GM23338 (cell line): ENCODE results near the gene MAGOH. TPM values are rescaled to one million over a fixed set of nuclear protein-coding genes. Genes with fewer than 3 reads are reported as not detected.

Source experiments
- ATAC-seq: fragments of 200-7000 bp; cut with Tn5 transposase; 3 replicates; pipeline ENCODE4 v1.9.1; 2020
- DNase-seq: peaks from one replicate; pipeline ENCODE4 v3.0.0-alpha.2; 2015; ENCODE audit warnings: low spot score
- H2AFZ ChIP-seq: fragments of 200-600 bp; sonication (generic); 2 replicates; pipeline ENCODE4 v1.8.0; 2016; ENCODE audit warnings: antibody characterized with exemption, mild to moderate bottlenecking, moderate library complexity
- H3F3A ChIP-seq: fragments of 200-600 bp; sonication (generic); replicated peaks from 2 replicates; pipeline ENCODE4 v1.8.0; 2017; ENCODE audit warnings: antibody characterized with exemption, mixed run types, low read depth
- H3K27ac ChIP-seq: fragments of 200-600 bp; sonication (generic); 2 replicates; pipeline ENCODE4 v1.6.1; 2016; ENCODE audit warnings: low read depth
- H3K27me3 ChIP-seq: fragments of 200-600 bp; sonication (generic); 2 replicates; pipeline ENCODE4 v1.8.0; 2016; ENCODE audit warnings: mild to moderate bottlenecking, mixed run types, moderate library complexity; ENCODE audit not compliant: insufficient read depth
- H3K36me3 ChIP-seq: fragments of 200-600 bp; sonication (generic); 2 replicates; pipeline ENCODE4 v1.8.0; 2016; ENCODE audit warnings: mild to moderate bottlenecking; ENCODE audit not compliant: insufficient read depth
- H3K4me1 ChIP-seq: fragments of 200-600 bp; sonication (generic); 2 replicates; pipeline ENCODE4 v1.8.0; 2016; ENCODE audit warnings: mild to moderate bottlenecking, moderate library complexity; ENCODE audit not compliant: insufficient read depth
- H3K4me2 ChIP-seq: fragments of 200-600 bp; sonication (generic); 2 replicates; pipeline ENCODE4 v1.7.1; 2017; ENCODE audit warnings: mixed run types
- H3K4me3 ChIP-seq: fragments of 200-600 bp; sonication (generic); 2 replicates; pipeline ENCODE4 v1.6.1; 2016; ENCODE audit warnings: mixed run types
- H3K79me2 ChIP-seq: fragments of 200-600 bp; sonication (generic); replicated peaks from 2 replicates; pipeline ENCODE4 v1.8.0; 2017; ENCODE audit warnings: mild to moderate bottlenecking; ENCODE audit not compliant: insufficient read depth
- H3K9me2 ChIP-seq: fragments of 200-600 bp; sonication (generic); 2 replicates; pipeline ENCODE4 v1.8.0; 2017; ENCODE audit not compliant: insufficient read depth
- H4K20me1 ChIP-seq: fragments of 200-600 bp; sonication (generic); replicated peaks from 2 replicates; pipeline ENCODE4 v1.8.0; 2017; ENCODE audit warnings: mild to moderate bottlenecking; ENCODE audit not compliant: insufficient read depth
- H3K27ac Mint-ChIP-seq: 2 replicates; pipeline ENCODE4 v1.8.0; 2020; ENCODE audit warnings: inconsistent platforms, mild to moderate bottlenecking, moderate library complexity, mixed read lengths
- H3K27me3 Mint-ChIP-seq: 3 replicates; pipeline ENCODE4 v1.8.0; 2022; ENCODE audit warnings: low read depth, mild to moderate bottlenecking, moderate library complexity, mixed read lengths, inconsistent platforms; ENCODE audit not compliant: insufficient read depth, poor library complexity
- H3K36me3 Mint-ChIP-seq: 3 replicates; pipeline ENCODE4 v1.8.0; 2021; ENCODE audit warnings: low read depth, mild to moderate bottlenecking, inconsistent platforms, moderate library complexity, mixed read lengths
- H3K4me1 Mint-ChIP-seq: 3 replicates; pipeline ENCODE4 v1.8.0; 2020; ENCODE audit warnings: mild to moderate bottlenecking, inconsistent platforms, mixed read lengths
- H3K4me3 Mint-ChIP-seq: 3 replicates; pipeline ENCODE4 v1.8.0; 2021; ENCODE audit warnings: moderate library complexity, mild to moderate bottlenecking, inconsistent platforms, mixed read lengths
- H3K9me3 Mint-ChIP-seq: 3 replicates; pipeline ENCODE4 v1.8.0; 2020; ENCODE audit warnings: moderate library complexity, mild to moderate bottlenecking, inconsistent platforms, mixed read lengths
- EZH2 ChIP-seq: fragments of 200-600 bp; sonication (generic); IDR thresholded peaks from one replicate; pipeline ENCODE4 v1.8.0; 2017; ENCODE audit warnings: antibody characterized with exemption, mild to moderate bottlenecking, low read depth; ENCODE audit not compliant: unreplicated experiment
- JUNB ChIP-seq: IDR thresholded peaks from one replicate; pipeline ENCODE4 v1.6.1; 2016; ENCODE audit warnings: antibody characterized with exemption; ENCODE audit not compliant: unreplicated experiment
- NANOG ChIP-seq: IDR thresholded peaks from 2 replicates; pipeline ENCODE4 v1.6.1; 2016; ENCODE audit warnings: antibody characterized with exemption, borderline replicate concordance
- STAT1 ChIP-seq: IDR thresholded peaks from one replicate; pipeline ENCODE4 v1.6.1; 2016; ENCODE audit warnings: antibody characterized with exemption; ENCODE audit not compliant: unreplicated experiment
- polyA plus RNA-seq: library from polyadenylated mRNA; unstranded; fragments of >200 nt; fragmentation: Nextera tagmentation; extraction: Ambion mirVana; gene quantifications from 2 replicates; pipeline ENCODE4 v1.2.1, GENCODE V29; 2016
- total RNA-seq: library from RNA; depleted of rRNA; stranded (reverse); fragments of >200 nt; shearing (Covaris generic); gene quantifications from 2 replicates; pipeline ENCODE4 v1.2.3, GENCODE V29; 2014
- TF ChIP-seq, protein P1 (sequence below): fragments of 250-450 bp; sonication (Bioruptor Pico); IDR thresholded peaks from 2 replicates; pipeline ENCODE4 v1.5.0; 2020; ENCODE audit warnings: mild to moderate bottlenecking, moderate library complexity
- TF ChIP-seq, protein P2 (sequence below): IDR thresholded peaks from 2 replicates; pipeline ENCODE4 v1.6.1; 2016; ENCODE audit warnings: antibody characterized with exemption
- TF ChIP-seq, protein P3 (sequence below), 2 experiments: fragments of 200-600 bp in 1 of 2; sonication (generic) in 1 of 2; conservative IDR thresholded peaks; 2 replicates each; pipeline versions ENCODE4 v1.5.1 to v1.6.1; 2016 to 2017; ENCODE audit warnings: antibody characterized with exemption in 2 of 2, low read depth in 2 of 2, mild to moderate bottlenecking in 2 of 2, moderate library complexity in 1 of 2

The MAGOH gene
- total and polyA plus RNA-seq, 2 experiments from 2014 or later: 79.3 to 185 TPM

DNA sequence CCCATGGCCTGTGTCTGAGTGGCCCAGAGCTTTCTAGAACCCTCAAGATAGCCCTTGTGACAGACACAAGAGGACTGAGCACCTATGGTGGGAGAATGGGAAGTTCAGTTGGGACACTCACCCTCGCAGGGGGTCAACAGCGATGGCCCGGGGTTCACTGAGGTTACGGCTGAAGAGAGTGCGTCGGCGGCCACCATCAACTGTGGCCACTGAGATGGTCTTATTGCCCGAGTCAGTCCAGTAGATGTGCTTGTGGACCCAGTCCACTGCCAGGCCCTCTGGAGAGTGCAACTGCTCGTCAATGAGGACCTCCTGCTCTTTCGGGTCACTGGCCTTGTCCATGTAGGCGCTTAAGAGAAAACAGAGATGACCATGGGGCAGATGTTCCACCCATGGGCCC lies 25.7 kb upstream of the MAGOH start (continued):
- TF ChIP-seq, protein P1, sequence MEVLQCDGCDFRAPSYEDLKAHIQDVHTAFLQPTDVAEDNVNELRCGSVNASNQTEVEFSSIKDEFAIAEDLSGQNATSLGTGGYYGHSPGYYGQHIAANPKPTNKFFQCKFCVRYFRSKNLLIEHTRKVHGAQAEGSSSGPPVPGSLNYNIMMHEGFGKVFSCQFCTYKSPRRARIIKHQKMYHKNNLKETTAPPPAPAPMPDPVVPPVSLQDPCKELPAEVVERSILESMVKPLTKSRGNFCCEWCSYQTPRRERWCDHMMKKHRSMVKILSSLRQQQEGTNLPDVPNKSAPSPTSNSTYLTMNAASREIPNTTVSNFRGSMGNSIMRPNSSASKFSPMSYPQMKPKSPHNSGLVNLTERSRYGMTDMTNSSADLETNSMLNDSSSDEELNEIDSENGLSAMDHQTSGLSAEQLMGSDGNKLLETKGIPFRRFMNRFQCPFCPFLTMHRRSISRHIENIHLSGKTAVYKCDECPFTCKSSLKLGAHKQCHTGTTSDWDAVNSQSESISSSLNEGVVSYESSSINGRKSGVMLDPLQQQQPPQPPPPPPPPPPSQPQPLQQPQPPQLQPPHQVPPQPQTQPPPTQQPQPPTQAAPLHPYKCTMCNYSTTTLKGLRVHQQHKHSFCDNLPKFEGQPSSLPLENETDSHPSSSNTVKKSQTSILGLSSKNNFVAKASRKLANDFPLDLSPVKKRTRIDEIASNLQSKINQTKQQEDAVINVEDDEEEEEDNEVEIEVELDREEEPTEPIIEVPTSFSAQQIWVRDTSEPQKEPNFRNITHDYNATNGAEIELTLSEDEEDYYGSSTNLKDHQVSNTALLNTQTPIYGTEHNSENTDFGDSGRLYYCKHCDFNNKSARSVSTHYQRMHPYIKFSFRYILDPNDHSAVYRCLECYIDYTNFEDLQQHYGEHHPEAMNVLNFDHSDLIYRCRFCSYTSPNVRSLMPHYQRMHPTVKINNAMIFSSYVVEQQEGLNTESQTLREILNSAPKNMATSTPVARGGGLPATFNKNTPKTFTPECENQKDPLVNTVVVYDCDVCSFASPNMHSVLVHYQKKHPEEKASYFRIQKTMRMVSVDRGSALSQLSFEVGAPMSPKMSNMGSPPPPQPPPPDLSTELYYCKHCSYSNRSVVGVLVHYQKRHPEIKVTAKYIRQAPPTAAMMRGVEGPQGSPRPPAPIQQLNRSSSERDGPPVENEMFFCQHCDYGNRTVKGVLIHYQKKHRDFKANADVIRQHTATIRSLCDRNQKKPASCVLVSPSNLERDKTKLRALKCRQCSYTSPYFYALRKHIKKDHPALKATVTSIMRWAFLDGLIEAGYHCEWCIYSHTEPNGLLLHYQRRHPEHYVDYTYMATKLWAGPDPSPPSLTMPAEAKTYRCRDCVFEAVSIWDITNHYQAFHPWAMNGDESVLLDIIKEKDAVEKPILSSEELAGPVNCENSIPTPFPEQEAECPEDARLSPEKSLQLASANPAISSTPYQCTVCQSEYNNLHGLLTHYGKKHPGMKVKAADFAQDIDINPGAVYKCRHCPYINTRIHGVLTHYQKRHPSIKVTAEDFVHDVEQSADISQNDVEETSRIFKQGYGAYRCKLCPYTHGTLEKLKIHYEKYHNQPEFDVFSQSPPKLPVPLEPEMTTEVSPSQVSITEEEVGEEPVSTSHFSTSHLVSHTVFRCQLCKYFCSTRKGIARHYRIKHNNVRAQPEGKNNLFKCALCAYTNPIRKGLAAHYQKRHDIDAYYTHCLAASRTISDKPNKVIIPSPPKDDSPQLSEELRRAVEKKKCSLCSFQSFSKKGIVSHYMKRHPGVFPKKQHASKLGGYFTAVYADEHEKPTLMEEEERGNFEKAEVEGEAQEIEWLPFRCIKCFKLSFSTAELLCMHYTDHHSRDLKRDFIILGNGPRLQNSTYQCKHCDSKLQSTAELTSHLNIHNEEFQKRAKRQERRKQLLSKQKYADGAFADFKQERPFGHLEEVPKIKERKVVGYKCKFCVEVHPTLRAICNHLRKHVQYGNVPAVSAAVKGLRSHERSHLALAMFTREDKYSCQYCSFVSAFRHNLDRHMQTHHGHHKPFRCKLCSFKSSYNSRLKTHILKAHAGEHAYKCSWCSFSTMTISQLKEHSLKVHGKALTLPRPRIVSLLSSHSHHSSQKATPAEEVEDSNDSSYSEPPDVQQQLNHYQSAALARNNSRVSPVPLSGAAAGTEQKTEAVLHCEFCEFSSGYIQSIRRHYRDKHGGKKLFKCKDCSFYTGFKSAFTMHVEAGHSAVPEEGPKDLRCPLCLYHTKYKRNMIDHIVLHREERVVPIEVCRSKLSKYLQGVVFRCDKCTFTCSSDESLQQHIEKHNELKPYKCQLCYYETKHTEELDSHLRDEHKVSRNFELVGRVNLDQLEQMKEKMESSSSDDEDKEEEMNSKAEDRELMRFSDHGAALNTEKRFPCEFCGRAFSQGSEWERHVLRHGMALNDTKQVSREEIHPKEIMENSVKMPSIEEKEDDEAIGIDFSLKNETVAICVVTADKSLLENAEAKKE (CRISPR knock-in tag): no peak
- TF ChIP-seq, protein P2, sequence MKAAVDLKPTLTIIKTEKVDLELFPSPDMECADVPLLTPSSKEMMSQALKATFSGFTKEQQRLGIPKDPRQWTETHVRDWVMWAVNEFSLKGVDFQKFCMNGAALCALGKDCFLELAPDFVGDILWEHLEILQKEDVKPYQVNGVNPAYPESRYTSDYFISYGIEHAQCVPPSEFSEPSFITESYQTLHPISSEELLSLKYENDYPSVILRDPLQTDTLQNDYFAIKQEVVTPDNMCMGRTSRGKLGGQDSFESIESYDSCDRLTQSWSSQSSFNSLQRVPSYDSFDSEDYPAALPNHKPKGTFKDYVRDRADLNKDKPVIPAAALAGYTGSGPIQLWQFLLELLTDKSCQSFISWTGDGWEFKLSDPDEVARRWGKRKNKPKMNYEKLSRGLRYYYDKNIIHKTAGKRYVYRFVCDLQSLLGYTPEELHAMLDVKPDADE: no peak
- TF ChIP-seq JUNB (no peak), EZH2 (no peak)
- TF ChIP-seq, protein P3, sequence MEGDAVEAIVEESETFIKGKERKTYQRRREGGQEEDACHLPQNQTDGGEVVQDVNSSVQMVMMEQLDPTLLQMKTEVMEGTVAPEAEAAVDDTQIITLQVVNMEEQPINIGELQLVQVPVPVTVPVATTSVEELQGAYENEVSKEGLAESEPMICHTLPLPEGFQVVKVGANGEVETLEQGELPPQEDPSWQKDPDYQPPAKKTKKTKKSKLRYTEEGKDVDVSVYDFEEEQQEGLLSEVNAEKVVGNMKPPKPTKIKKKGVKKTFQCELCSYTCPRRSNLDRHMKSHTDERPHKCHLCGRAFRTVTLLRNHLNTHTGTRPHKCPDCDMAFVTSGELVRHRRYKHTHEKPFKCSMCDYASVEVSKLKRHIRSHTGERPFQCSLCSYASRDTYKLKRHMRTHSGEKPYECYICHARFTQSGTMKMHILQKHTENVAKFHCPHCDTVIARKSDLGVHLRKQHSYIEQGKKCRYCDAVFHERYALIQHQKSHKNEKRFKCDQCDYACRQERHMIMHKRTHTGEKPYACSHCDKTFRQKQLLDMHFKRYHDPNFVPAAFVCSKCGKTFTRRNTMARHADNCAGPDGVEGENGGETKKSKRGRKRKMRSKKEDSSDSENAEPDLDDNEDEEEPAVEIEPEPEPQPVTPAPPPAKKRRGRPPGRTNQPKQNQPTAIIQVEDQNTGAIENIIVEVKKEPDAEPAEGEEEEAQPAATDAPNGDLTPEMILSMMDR (conservative IDR thresholded peaks at IDR 0.05; ENCODE audit: low read depth in 2 of 2): no peak

DNA sequence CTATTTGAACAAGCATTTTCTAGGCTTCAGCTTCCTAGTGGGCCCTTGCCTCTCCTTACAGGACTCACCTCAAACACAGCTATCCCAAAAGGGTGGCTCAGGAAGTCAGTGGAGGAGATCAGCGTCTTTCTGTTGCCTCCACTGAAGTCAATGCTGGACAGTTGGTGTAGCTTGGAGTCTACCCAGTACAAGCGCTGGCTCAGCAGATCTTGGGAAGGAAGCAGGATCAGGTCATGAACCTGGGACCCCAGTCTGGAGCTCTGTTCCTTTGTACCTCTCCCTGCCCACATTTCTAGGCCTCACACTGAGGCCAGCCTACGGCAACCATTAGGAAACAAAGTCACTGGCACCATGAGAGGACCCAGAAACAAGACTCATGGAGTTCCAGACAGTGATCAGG lies 23.7 kb upstream of the MAGOH start:
- Histone ChIP-seq H3K27me3 (no peaks in the 10 kb centered on the region), H3K4me3 (no peak overlapping the region), H3K9me2 (no peaks in the 10 kb centered on the region), H2AFZ (no peak overlapping the region), H4K20me1 (peaks cover 6% of the 10 kb centered on the region; the same call in 1 of the 2 replicates), H3F3A (peaks cover 3% of the 10 kb centered on the region; the same call in 1 of the 2 replicates), H3K79me2 (no peaks in the 10 kb centered on the region), H3K4me1 (no peaks in the 10 kb centered on the region), H3K36me3 (peaks cover 68% of the 10 kb centered on the region), H3K27ac (no peak overlapping the region), H3K4me2 (no peak overlapping the region)
- DNase-seq: no peak
- no peak for ATAC-seq
- H3K9me3 Mint-ChIP-seq: no peaks in the 10 kb centered on the region
- peaks cover 6% of the 10 kb centered on the region for H3K27me3 Mint-ChIP-seq
- no peak overlapping the region for H3K4me3 Mint-ChIP-seq
- peaks cover 100% of the 10 kb centered on the region for H3K36me3 Mint-ChIP-seq
- no peak overlapping the region for H3K27ac Mint-ChIP-seq
- no peaks in the 10 kb centered on the region for H3K4me1 Mint-ChIP-seq
- TF ChIP-seq, protein P3 (conservative IDR thresholded peaks at IDR 0.05; ENCODE audit: low read depth in 2 of 2): no peak
- TF ChIP-seq NANOG: no peak
- TF ChIP-seq STAT1: no peak
